Activated CD4-positive, alpha-beta T cell treated with anti-CD3 and anti-CD28 coated beads for 36 hours (primary cell): ENCODE measurements around the gene CASK. TPM values are rescaled to one million over a fixed set of nuclear protein-coding genes. Genes with fewer than 3 reads are reported as not detected.
"Not testable (repeated sequence)": the region's sequence is repeated elsewhere in the genome, so short reads cannot be mapped to it uniquely, and the experiment has no call there.

Experiments used
- ATAC-seq: fragments of 200-7000 bp; cut with Tn5 transposase; one replicate; pipeline ENCODE4 v1.10.0; 2021; ENCODE audit warnings: mild to moderate bottlenecking, moderate library complexity
- CTCF ChIA-PET: fragments of 350-600 bp; sonication (Branson Sonifier 250); formaldehyde crosslinking; loops from one replicate; lab custom pipeline; 2021; ENCODE audit warnings: antibody characterized with exemption; lab: Charles Lee
- POLR2A ChIA-PET: fragments of 350-600 bp; sonication (Branson Sonifier 250); formaldehyde crosslinking; loops from one replicate; lab custom pipeline; 2021; ENCODE audit warnings: antibody characterized with exemption, inconsistent platforms; lab: Charles Lee
- DNase-seq: peaks from one replicate; pipeline ENCODE4 v3.0.0-alpha.2; 2020
- H3K27ac Mint-ChIP-seq: one replicate; pipeline ENCODE4 v1.8.0; 2021; ENCODE audit warnings: mixed read lengths
- H3K27me3 Mint-ChIP-seq: one replicate; pipeline ENCODE4 v1.8.0; 2021; ENCODE audit warnings: mixed read lengths
- H3K36me3 Mint-ChIP-seq: one replicate; pipeline ENCODE4 v1.8.0; 2021; ENCODE audit warnings: low read depth, mixed read lengths
- H3K4me1 Mint-ChIP-seq: one replicate; pipeline ENCODE4 v1.8.0; 2021; ENCODE audit warnings: mixed read lengths
- H3K4me3 Mint-ChIP-seq: one replicate; pipeline ENCODE4 v1.8.0; 2021; ENCODE audit warnings: mild to moderate bottlenecking, moderate library complexity, mixed read lengths
- H3K9me3 Mint-ChIP-seq: one replicate; pipeline ENCODE4 v1.8.0; 2021; ENCODE audit warnings: low read depth, mixed read lengths
- intact Hi-C, 2 experiments: fragments of 100-400 bp; cut with DNase I in 1 of 2; cut with micrococcal nuclease in 1 of 2; formaldehyde crosslinking; loops; one replicate each; pipeline versions ENCODE4 v1.14.2 to v1.15.1; 2022 to 2024; cut with DNase I, micrococcal nuclease
- total RNA-seq, 2 experiments: library from RNA; stranded (reverse); gene quantifications; one replicate each; pipeline ENCODE4 v1.2.3, GENCODE V29; 2021

CASK gene
- total RNA-seq, 2 experiments from 2014 or later: 14.4 to 15.0 TPM

GRCh38 chrX:41629539-41629938 is 293.8 kb downstream of the CASK start:
- H3K4me3 Mint-ChIP-seq: no peak overlapping the region
- ChIA-PET POLR2A (no interaction called here), CTCF (no interaction called here)
- DNase-seq: no peak
- peaks cover 8% of the 10 kb centered on the region for H3K36me3 Mint-ChIP-seq
- ATAC-seq: no peak
- no peaks in the 10 kb centered on the region for H3K4me1 Mint-ChIP-seq
- no peaks in the 10 kb centered on the region for H3K27me3 Mint-ChIP-seq
- intact Hi-C loops: no loop called here
- H3K27ac Mint-ChIP-seq: no peak overlapping the region
- H3K9me3 Mint-ChIP-seq: no peaks in the 10 kb centered on the region

GRCh38 chrX:41621222-41621723 is 302.1 kb downstream of the CASK start:
- Mint-ChIP-seq H3K9me3 (no peaks in the 10 kb centered on the region), H3K4me3 (no peak overlapping the region), H3K36me3 (peaks cover 13% of the 10 kb centered on the region), H3K4me1 (no peaks in the 10 kb centered on the region), H3K27me3 (no peaks in the 10 kb centered on the region), H3K27ac (no peak overlapping the region)
- DNase-seq (no peak), ATAC-seq (no peak)
- POLR2A ChIA-PET: no interaction called here
- intact Hi-C loops: no loop called here
- CTCF ChIA-PET: no interaction called here

GRCh38 chrX:41619221-41619620 is 304.1 kb downstream of the CASK start:
- Mint-ChIP-seq H3K36me3 (peaks cover 4% of the 10 kb centered on the region), H3K27ac (no peak overlapping the region), H3K4me3 (no peak overlapping the region), H3K27me3 (no peaks in the 10 kb centered on the region), H3K4me1 (no peaks in the 10 kb centered on the region), H3K9me3 (no peaks in the 10 kb centered on the region)
- ATAC-seq: no peak
- no peak for DNase-seq
- ChIA-PET POLR2A (no interaction called here), CTCF (no interaction called here)
- intact Hi-C loops: no loop called here

- ATAC-seq: no peak
- CTCF ChIA-PET: no interaction called here
Measured at GRCh38 chrX:41616935-41617334, 306.4 kb downstream of the CASK start.

GRCh38 chrX:41616255-41616654 is 307.1 kb downstream of the CASK start:
- H3K4me3 Mint-ChIP-seq: no peak overlapping the region
- H3K36me3 Mint-ChIP-seq: peaks cover 2% of the 10 kb centered on the region
- intact Hi-C loops: no loop called here
- DNase-seq (no peak), ATAC-seq (no peak)
- H3K9me3 Mint-ChIP-seq: no peaks in the 10 kb centered on the region
- H3K4me1 Mint-ChIP-seq: no peaks in the 10 kb centered on the region
- ChIA-PET CTCF (no interaction called here), POLR2A (no interaction called here)
- H3K27me3 Mint-ChIP-seq: no peaks in the 10 kb centered on the region
- no peak overlapping the region for H3K27ac Mint-ChIP-seq

More at GRCh38 chrX:41616935-41617334, 306.4 kb downstream of the CASK start:
- Mint-ChIP-seq H3K27me3 (no peaks in the 10 kb centered on the region), H3K36me3 (peaks cover 2% of the 10 kb centered on the region), H3K4me1 (no peaks in the 10 kb centered on the region), H3K9me3 (no peaks in the 10 kb centered on the region), H3K4me3 (no peak overlapping the region), H3K27ac (no peak overlapping the region)
- POLR2A ChIA-PET: no interaction called here
- intact Hi-C loops: no loop called here
- DNase-seq: no peak

- Mint-ChIP-seq H3K4me1 (no peaks in the 10 kb centered on the region), H3K36me3 (peaks cover 12% of the 10 kb centered on the region), H3K27ac (no peak overlapping the region), H3K9me3 (no peaks in the 10 kb centered on the region), H3K27me3 (no peaks in the 10 kb centered on the region), H3K4me3 (no peak overlapping the region)
- CTCF ChIA-PET: no interaction called here
- intact Hi-C loops: no loop called here
- POLR2A ChIA-PET: no interaction called here
- DNase-seq (no peak), ATAC-seq (no peak)
Measured at GRCh38 chrX:41608244-41608643, 315.1 kb downstream of the CASK start.

- intact Hi-C loops: no loop called here
- POLR2A ChIA-PET: no interaction called here
- H3K9me3 Mint-ChIP-seq: no peaks in the 10 kb centered on the region
- no peaks in the 10 kb centered on the region for H3K4me1 Mint-ChIP-seq
- no peaks in the 10 kb centered on the region for H3K27me3 Mint-ChIP-seq
- H3K36me3 Mint-ChIP-seq: peaks cover 12% of the 10 kb centered on the region
- CTCF ChIA-PET: no interaction called here
- H3K27ac Mint-ChIP-seq: no peak overlapping the region
- DNase-seq (no peak), ATAC-seq (no peak)
- H3K4me3 Mint-ChIP-seq: no peak overlapping the region
Measured at GRCh38 chrX:41607264-41607832, 316.0 kb downstream of the CASK start.

GRCh38 chrX:41606057-41606456 is 317.3 kb downstream of the CASK start:
- H3K4me1 Mint-ChIP-seq, H3K4me3 Mint-ChIP-seq, H3K9me3 Mint-ChIP-seq, H3K27me3 Mint-ChIP-seq, H3K27ac Mint-ChIP-seq, POLR2A ChIA-PET, ATAC-seq, DNase-seq, intact Hi-C loops: not testable (repeated sequence)
- CTCF ChIA-PET: interaction anchor here (0.6 to 0.7 kb wide), 2 partner anchors 9 to 1227 kb away, joined by 3 read pairs; no protein-coding TSS in a partner anchor
- H3K36me3 Mint-ChIP-seq: peaks cover 12% of the 10 kb centered on the region

GRCh38 chrX:41604766-41605543 is 318.4 kb downstream of the CASK start:
- intact Hi-C loops: no loop called here
- DNase-seq: no peak
- Mint-ChIP-seq H3K9me3 (no peaks in the 10 kb centered on the region), H3K27me3 (no peaks in the 10 kb centered on the region), H3K36me3 (peaks cover 12% of the 10 kb centered on the region), H3K4me1 (no peaks in the 10 kb centered on the region), H3K4me3 (no peak overlapping the region), H3K27ac (no peak overlapping the region)
- POLR2A ChIA-PET: no interaction called here
- CTCF ChIA-PET: no interaction called here
- ATAC-seq: no peak

GRCh38 chrX:41604177-41604576 is 319.2 kb downstream of the CASK start:
- POLR2A ChIA-PET: no interaction called here
- intact Hi-C loops: no loop called here
- H3K9me3 Mint-ChIP-seq: no peaks in the 10 kb centered on the region
- ATAC-seq (no peak), DNase-seq (no peak)
- H3K27me3 Mint-ChIP-seq: no peaks in the 10 kb centered on the region
- no peak overlapping the region for H3K4me3 Mint-ChIP-seq
- H3K36me3 Mint-ChIP-seq: peaks cover 12% of the 10 kb centered on the region
- no peaks in the 10 kb centered on the region for H3K4me1 Mint-ChIP-seq
- CTCF ChIA-PET: no interaction called here
- no peak overlapping the region for H3K27ac Mint-ChIP-seq

GRCh38 chrX:41603596-41603995 is 319.8 kb downstream of the CASK start:
- ATAC-seq (no peak), DNase-seq (no peak)
- ChIA-PET CTCF (no interaction called here), POLR2A (no interaction called here)
- intact Hi-C loops: no loop called here
- H3K4me1 Mint-ChIP-seq: no peaks in the 10 kb centered on the region
- H3K27ac Mint-ChIP-seq: no peak overlapping the region
- no peaks in the 10 kb centered on the region for H3K27me3 Mint-ChIP-seq
- H3K9me3 Mint-ChIP-seq: no peaks in the 10 kb centered on the region
- H3K36me3 Mint-ChIP-seq: peaks cover 11% of the 10 kb centered on the region
- H3K4me3 Mint-ChIP-seq: no peak overlapping the region

- H3K36me3 Mint-ChIP-seq: peaks cover 7% of the 10 kb centered on the region
- ATAC-seq: no peak
- intact Hi-C loops: no loop called here
- no peak for DNase-seq
- H3K4me3 Mint-ChIP-seq: no peak overlapping the region
- H3K27ac Mint-ChIP-seq: no peak overlapping the region
- H3K4me1 Mint-ChIP-seq: no peaks in the 10 kb centered on the region
- ChIA-PET POLR2A (no interaction called here), CTCF (no interaction called here)
- no peaks in the 10 kb centered on the region for H3K27me3 Mint-ChIP-seq
- H3K9me3 Mint-ChIP-seq: no peaks in the 10 kb centered on the region
Measured at GRCh38 chrX:41602816-41603345, 320.5 kb downstream of the CASK start.
